GM12891 (cell line): ENCODE data around the gene IRX2.

Experiments
- DNase-seq: peaks from one replicate; pipeline ENCODE4 v3.0.0; 2011; ENCODE audit warnings: low spot score; ENCODE audit not compliant: insufficient read length
- FAIRE-seq: peaks from 2 replicates; lab custom pipeline; 2011; peaks lifted over from hg19 to GRCh38; lab: Jason Lieb, UNC
- PAX5 ChIP-seq: IDR thresholded peaks from 2 replicates; pipeline ENCODE4 v1.6.1; 2011; ENCODE audit warnings: low read length, moderate library complexity, mild to moderate bottlenecking; ENCODE audit not compliant: insufficient read depth, severe bottlenecking
- POLR2A ChIP-seq: IDR thresholded peaks from 2 replicates; pipeline ENCODE4 v1.6.1; 2011; ENCODE audit warnings: low read depth, low read length, control low read depth
- POLR2AphosphoS5 ChIP-seq: IDR thresholded peaks from 2 replicates; pipeline ENCODE4 v1.6.1; 2011; ENCODE audit warnings: low read depth, low read length, control low read depth
- POU2F2 ChIP-seq: IDR thresholded peaks from 2 replicates; pipeline ENCODE4 v1.6.1; 2011; ENCODE audit warnings: low read depth, mild to moderate bottlenecking, control low read depth, low read length, moderate library complexity
- SPI1 ChIP-seq: IDR thresholded peaks from 2 replicates; pipeline ENCODE4 v1.6.1; 2011; ENCODE audit warnings: low read depth, low read length, control low read depth
- TAF1 ChIP-seq: IDR thresholded peaks from 2 replicates; pipeline ENCODE4 v1.6.1; 2011; ENCODE audit warnings: low read depth, low read length, control low read depth

The IRX2 gene

DNA sequence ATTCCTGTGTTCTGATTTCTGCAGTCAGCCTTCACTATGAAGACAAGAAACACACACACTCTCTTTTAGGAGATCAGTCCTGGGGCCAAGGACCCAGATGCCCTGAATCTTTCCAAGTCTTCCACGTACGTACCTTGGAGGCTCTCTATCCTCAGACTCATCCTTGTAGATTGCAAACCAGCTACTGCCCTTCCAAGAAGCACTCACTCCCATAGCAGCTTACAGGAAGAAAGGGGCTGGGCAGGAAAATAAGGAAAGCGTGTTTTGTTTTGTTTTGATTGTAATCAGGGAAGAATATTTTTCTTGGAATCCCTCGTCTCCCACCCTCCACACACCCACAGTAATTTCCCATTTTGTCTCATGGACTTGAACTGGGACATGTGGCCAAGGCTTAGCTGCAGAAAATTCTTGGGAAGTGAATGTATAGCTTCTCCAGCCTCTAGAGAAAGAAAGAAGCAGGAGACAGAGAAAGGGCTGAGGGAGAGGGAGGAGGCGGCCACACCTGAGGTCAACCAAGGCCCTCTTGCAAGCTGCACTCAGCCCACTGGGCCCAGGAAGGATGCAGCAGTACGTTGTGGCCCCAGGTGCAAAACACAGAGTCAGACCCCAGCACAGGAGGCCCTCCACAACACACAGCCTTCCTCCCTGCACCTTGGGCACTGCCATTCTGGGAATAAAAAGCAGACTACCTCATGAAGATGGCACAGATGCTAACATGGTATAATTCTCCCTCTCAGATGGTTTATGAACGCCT is 29.9 kb downstream of the IRX2 start:
- FAIRE-seq (no peak), DNase-seq (no peak)
- no peak for TF ChIP-seq POLR2A
- no peak for TF ChIP-seq POU2F2
- no peak for TF ChIP-seq TAF1
- no peak for TF ChIP-seq PAX5
- TF ChIP-seq POLR2AphosphoS5 = no peak
- no peak for TF ChIP-seq SPI1

- DNase-seq (no peak), FAIRE-seq (no peak)
- TF ChIP-seq POU2F2 = no peak
- TF ChIP-seq SPI1 = no peak
- no peak for TF ChIP-seq POLR2AphosphoS5
- no peak for TF ChIP-seq TAF1
- TF ChIP-seq PAX5 = no peak
- no peak for TF ChIP-seq POLR2A
Measured at GRCh38 chr5:2719332-2719731, 32.1 kb downstream of the IRX2 start.

GRCh38 chr5:2718115-2718514 is 33.4 kb downstream of the IRX2 start:
- DNase-seq = no peak
- FAIRE-seq = no peak
- no peak for TF ChIP-seq POU2F2

GRCh38 chr5:2715856-2716255 is 35.6 kb downstream of the IRX2 start:
- no peak for FAIRE-seq

GRCh38 chr5:2714805-2715204 is 36.7 kb downstream of the IRX2 start:
- no peak for TF ChIP-seq TAF1
- TF ChIP-seq SPI1 = no peak
- TF ChIP-seq POLR2AphosphoS5 = no peak
- TF ChIP-seq POLR2A = no peak
- TF ChIP-seq POU2F2 = no peak
- TF ChIP-seq PAX5 = no peak
- DNase-seq (no peak), FAIRE-seq (no peak)

More at GRCh38 chr5:2715856-2716255, 35.6 kb downstream of the IRX2 start:
- no peak for DNase-seq
- TF ChIP-seq POU2F2 (no peak), TAF1 (no peak), POLR2A (no peak), PAX5 (no peak), POLR2AphosphoS5 (no peak), SPI1 (no peak)

- no peak for FAIRE-seq
- TF ChIP-seq SPI1 (no peak), POU2F2 (no peak), POLR2AphosphoS5 (no peak), PAX5 (no peak), POLR2A (no peak), TAF1 (no peak)
- no peak for DNase-seq
Measured at GRCh38 chr5:2714026-2714425, 37.5 kb downstream of the IRX2 start.

GRCh38 chr5:2711446-2712425 is 39.7 kb downstream of the IRX2 start:
- TF ChIP-seq POLR2AphosphoS5 = no peak
- no peak for TF ChIP-seq TAF1
- no peak for TF ChIP-seq POU2F2
- no peak for TF ChIP-seq SPI1
- TF ChIP-seq PAX5 = no peak
- no peak for TF ChIP-seq POLR2A
- FAIRE-seq (no peak), DNase-seq (no peak)

DNA sequence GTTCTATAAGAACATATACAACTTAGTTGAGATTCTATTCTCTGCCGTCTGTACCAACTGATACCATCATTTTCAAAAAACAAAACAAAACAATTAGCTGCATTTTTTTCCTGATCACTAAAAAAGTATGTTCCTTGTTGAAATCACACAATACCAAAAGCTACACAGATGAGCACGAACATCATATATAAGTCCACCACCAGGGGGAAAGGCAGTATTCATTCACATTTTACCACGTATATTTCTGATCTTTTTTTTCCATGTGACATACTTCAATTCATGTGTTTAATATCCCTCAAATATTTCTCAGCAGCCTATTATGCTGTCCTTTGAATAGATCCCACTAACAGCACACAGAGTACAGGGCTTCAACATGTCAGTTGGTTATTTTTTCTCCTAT is 40.6 kb downstream of the IRX2 start:
- TF ChIP-seq POLR2A (no peak), POLR2AphosphoS5 (no peak), PAX5 (no peak), SPI1 (no peak), TAF1 (no peak), POU2F2 (no peak)
- no peak for DNase-seq
- no peak for FAIRE-seq

- TF ChIP-seq SPI1 (no peak), TAF1 (no peak), POU2F2 (no peak), POLR2A (no peak), POLR2AphosphoS5 (no peak), PAX5 (no peak)
- no peak for FAIRE-seq
- DNase-seq = no peak
Measured at GRCh38 chr5:2709976-2710689, 41.3 kb downstream of the IRX2 start.
